ENCODE data around the gene STMN1. TPM values are rescaled to one million over a fixed set of nuclear protein-coding genes. Genes with fewer than 3 reads are reported as not detected.

STMN1 gene
- total and polyA plus RNA-seq, 10 donors: 40.3 to 174 (median 48.3) TPM

GRCh38 chr1:25875154-25875855 lies 30.9 kb downstream of the STMN1 start, which contains the start of gene PAQR7:
Gene PAQR7 (minus strand): TSS chr1:25875708. CDS start chr1:25863839, 11,869 bp downstream.
- intact Hi-C loops (cut with DNase I; ENCODE audit: low total_unique reads): loop anchor here (10.0 kb wide), 1 partner anchor 51 kb away; no protein-coding TSS in a partner anchor
- Histone ChIP-seq H3K27me3 (replicated peaks in 1 of 7) (no peaks in the 10 kb centered on the region), H3K27ac (peak within 1 kb of the TSS; percentile 63 to 87 (median 84)), H3K4me3 (peak within 1 kb of the TSS; percentile 44 to 85 (median 59)), H3K9me3 (no peaks in the 10 kb centered on the region), H3K4me1 (peaks cover 32 to 79% (median 64%) of the 10 kb centered on the region in 6 donors), H3K36me3 (peaks cover 0 to under 1% (median 0%) of the 10 kb centered on the region in 6 donors)
- DNase-seq: peak; percentile 93
- TF ChIP-seq CTCF (IDR thresholded peaks at IDR 0.05 in 8 of 11, conservative IDR thresholded peaks at IDR 0.05 in 3 of 11) (peak in 1 of 11 experiments; percentile 17), POLR2A (IDR thresholded peaks at IDR 0.05) (peak in 1 of 3 donors; percentile 11), POLR2AphosphoS5 (IDR thresholded peaks at IDR 0.05) (peak; percentile 60 to 82 (median 82))
- WGBS, 5 donors: 0 to 2% (median 1%) methylated on average over 52 to 75 of the region's 75 CpGs

- peaks cover 32 to 79% (median 67%) of the 10 kb centered on the region in 6 donors for H3K4me1 ChIP-seq
- 9 to 35% (median 25%) methylated on average over 5 to 8 of the region's 8 CpGs for WGBS, 5 donors
- H3K9me3 ChIP-seq: no peaks in the 10 kb centered on the region
- H3K4me3 ChIP-seq: peak overlapping the region; percentile 44 to 85 (median 59)
- H3K27me3 ChIP-seq (replicated peaks in 1 of 7): no peaks in the 10 kb centered on the region
- peak overlapping the region in 7 of 8 donors; percentile 80 to 87 (median 84) for H3K27ac ChIP-seq
- DNase-seq: no peak
- H3K36me3 ChIP-seq: peaks cover 0 to 7% (median 0%) of the 10 kb centered on the region in 6 donors
- intact Hi-C loops (cut with DNase I; ENCODE audit: low total_unique reads): loop anchor here (10.0 kb wide), 1 partner anchor 50 kb away; no protein-coding TSS in a partner anchor
- TF ChIP-seq POLR2A (IDR thresholded peaks at IDR 0.05) (no peak), POLR2AphosphoS5 (IDR thresholded peaks at IDR 0.05) (no peak), CTCF (IDR thresholded peaks at IDR 0.05 in 8 of 11, conservative IDR thresholded peaks at IDR 0.05 in 3 of 11) (no peak)
These were observed 31.5 kb downstream of the STMN1 start for GRCh38 chr1:25874635-25875153.

- Histone ChIP-seq H3K27me3 (replicated peaks in 1 of 7) (no peaks in the 10 kb centered on the region), H3K9me3 (no peaks in the 10 kb centered on the region), H3K27ac (peak overlapping the region in 6 of 8 donors; percentile 80 to 87 (median 84)), H3K36me3 (peaks cover 0 to 11% (median 0%) of the 10 kb centered on the region in 6 donors), H3K4me3 (peak overlapping the region in 5 of 8 donors; percentile 44 to 85 (median 62)), H3K4me1 (peaks cover 32 to 79% (median 67%) of the 10 kb centered on the region in 6 donors)
- TF ChIP-seq CTCF (IDR thresholded peaks at IDR 0.05 in 8 of 11, conservative IDR thresholded peaks at IDR 0.05 in 3 of 11) (no peak), POLR2A (IDR thresholded peaks at IDR 0.05) (no peak), POLR2AphosphoS5 (IDR thresholded peaks at IDR 0.05) (no peak)
- 80 to 92% (median 91%) methylated on average over 3 of the region's 3 CpGs for WGBS, 5 donors
- no peak for DNase-seq
- intact Hi-C loops (cut with DNase I; ENCODE audit: low total_unique reads): loop anchor here (10.0 kb wide), 1 partner anchor 49 kb away; no protein-coding TSS in a partner anchor
These were observed 32.0 kb downstream of the STMN1 start for GRCh38 chr1:25874209-25874608.

GRCh38 chr1:25873120-25873519 lies 33.1 kb downstream of the STMN1 start:
- no peak overlapping the region for H3K4me3 ChIP-seq
- TF ChIP-seq CTCF (IDR thresholded peaks at IDR 0.05 in 8 of 11, conservative IDR thresholded peaks at IDR 0.05 in 3 of 11) (no peak), POLR2AphosphoS5 (IDR thresholded peaks at IDR 0.05) (no peak), POLR2A (IDR thresholded peaks at IDR 0.05) (no peak)
- peak; percentile 64 for DNase-seq
- H3K27ac ChIP-seq: peak overlapping the region in 6 of 8 donors; percentile 15 to 87 (median 52)
- peaks cover 0 to 22% (median 0%) of the 10 kb centered on the region in 6 donors for H3K36me3 ChIP-seq
- intact Hi-C loops (cut with DNase I; ENCODE audit: low total_unique reads): loop anchor here (10.0 kb wide), 1 partner anchor 48 kb away; no protein-coding TSS in a partner anchor
- WGBS, 5 donors: 74 to 92% (median 78%) methylated on average over 3 of the region's 3 CpGs
- H3K9me3 ChIP-seq: no peaks in the 10 kb centered on the region
- H3K4me1 ChIP-seq: peaks cover 32 to 79% (median 69%) of the 10 kb centered on the region in 6 donors
- H3K27me3 ChIP-seq (replicated peaks in 1 of 7): no peaks in the 10 kb centered on the region
